Fibroblast of the conjunctiva (primary cell): Measurements from ENCODE around the gene NANP.

ENCODE experiments used
- DNase-seq: peaks from one replicate; pipeline ENCODE4 v3.0.0-alpha.2; 2010; ENCODE audit warnings: low read depth

Gene NANP

GRCh38 chr20:25571240-25571639, 52.6 kb downstream of the NANP start:
- no peak for DNase-seq

- DNase-seq: no peak
Observed at GRCh38 chr20:25570148-25570530, 53.7 kb downstream of the NANP start.

GRCh38 chr20:25567286-25567685, 56.5 kb downstream of the NANP start:
- no peak for DNase-seq

GRCh38 chr20:25566821-25567220, 57.0 kb downstream of the NANP start:
- DNase-seq: no peak

GRCh38 chr20:25565578-25566157, 58.1 kb downstream of the NANP start:
- DNase-seq: no peak

GRCh38 chr20:25563876-25564275, 59.9 kb downstream of the NANP start:
- no peak for DNase-seq

- no peak for DNase-seq
Observed at GRCh38 chr20:25563362-25563761, 60.5 kb downstream of the NANP start.
